ENCODE measurements around the gene ZNF609.

Gene ZNF609

GRCh38 chr15:64698823-64699222 lies 238.4 kb downstream of the ZNF609 start:
- no peak for DNase-seq (ENCODE audit: low spot score)

GRCh38 chr15:64699751-64700388 lies 239.5 kb downstream of the ZNF609 start:
- no peak for DNase-seq (ENCODE audit: low spot score)

GRCh38 chr15:64701051-64701450 lies 240.7 kb downstream of the ZNF609 start:
- DNase-seq (ENCODE audit: low spot score) = no peak

GRCh38 chr15:64701482-64702184 lies 241.3 kb downstream of the ZNF609 start:
- no peak for DNase-seq (ENCODE audit: low spot score)

- DNase-seq (ENCODE audit: low spot score) = peak; percentile 94
These were observed 242.6 kb downstream of the ZNF609 start for GRCh38 chr15:64702816-64703631.

GRCh38 chr15:64703632-64703959 lies 243.2 kb downstream of the ZNF609 start:
- no peak for DNase-seq (ENCODE audit: low spot score)

- DNase-seq (ENCODE audit: low spot score) = no peak
These were observed 244.6 kb downstream of the ZNF609 start for GRCh38 chr15:64705006-64705405.

- no peak for DNase-seq (ENCODE audit: low spot score)
These were observed 245.9 kb downstream of the ZNF609 start for GRCh38 chr15:64706011-64706911.

- no peak for DNase-seq (ENCODE audit: low spot score)
These were observed 250.5 kb downstream of the ZNF609 start for GRCh38 chr15:64710676-64711428.

- no peak for DNase-seq (ENCODE audit: low spot score)
These were observed 252.0 kb downstream of the ZNF609 start for GRCh38 chr15:64712353-64712752.

- DNase-seq (ENCODE audit: low spot score) = no peak
These were observed 253.2 kb downstream of the ZNF609 start for GRCh38 chr15:64713592-64713991.

GRCh38 chr15:64716452-64716851 lies 256.1 kb downstream of the ZNF609 start:
- DNase-seq (ENCODE audit: low spot score) = no peak

GRCh38 chr15:64717130-64717529 lies 256.8 kb downstream of the ZNF609 start:
- no peak for DNase-seq (ENCODE audit: low spot score)

GRCh38 chr15:64717735-64718495 lies 257.5 kb downstream of the ZNF609 start:
- no peak for DNase-seq (ENCODE audit: low spot score)

- DNase-seq (ENCODE audit: low spot score) = no peak
These were observed 259.8 kb downstream of the ZNF609 start for GRCh38 chr15:64720188-64720587.

GRCh38 chr15:64730151-64730550 lies 269.8 kb downstream of the ZNF609 start:
- no peak for DNase-seq (ENCODE audit: low spot score)

GRCh38 chr15:64731012-64731804 lies 270.8 kb downstream of the ZNF609 start:
- DNase-seq (ENCODE audit: low spot score) = peak; percentile 65

- DNase-seq (ENCODE audit: low spot score) = no peak
These were observed 271.4 kb downstream of the ZNF609 start for GRCh38 chr15:64731805-64732151.

GRCh38 chr15:64732156-64732860 lies 271.9 kb downstream of the ZNF609 start:
- DNase-seq (ENCODE audit: low spot score) = peak; percentile 23

Data from HuH-7.5 (cell line).